Right atrium auricular region (tissue), 2 donors: ENCODE results near the gene ATG2A. TPM values are rescaled to one million over a fixed set of nuclear protein-coding genes. Genes with fewer than 3 reads are reported as not detected.
"Not testable (repeated sequence)": the region's sequence is repeated elsewhere in the genome, so short reads cannot be mapped to it uniquely, and the experiment has no call there.

ENCODE experiments used
- DNase-seq: peaks from one replicate; pipeline ENCODE4 v3.0.0-alpha.2; 2019; ENCODE audit warnings: low spot score
- H3K27ac ChIP-seq, 2 donors: fragments of 200-600 bp; sonication (generic); 1 replicate in 1 of 2; 2 replicates in 1 of 2; pipeline ENCODE4 v1.5.1; 2016 to 2019
- H3K27me3 ChIP-seq, 2 donors: fragments of 200-600 bp; sonication (generic); one replicate each; pipeline versions ENCODE4 v1.5.1 to v1.6.0; 2017 to 2019
- H3K36me3 ChIP-seq: fragments of 200-600 bp; sonication (generic); one replicate; pipeline ENCODE4 v1.5.1; 2016
- H3K4me1 ChIP-seq, 2 donors: fragments of 200-600 bp; sonication (generic); one replicate each; pipeline versions ENCODE4 v1.5.1 to v1.6.0; 2017 to 2019
- H3K4me3 ChIP-seq, 2 donors: fragments of 200-600 bp; sonication (generic); 1 replicate in 1 of 2; 2 replicates in 1 of 2; pipeline ENCODE4 v1.5.1; 2017 to 2019; ENCODE audit warnings: mild to moderate bottlenecking in 1 of 2, moderate library complexity in 1 of 2
- H3K9me3 ChIP-seq, 2 donors: fragments of 200-600 bp; sonication (generic); one replicate each; pipeline ENCODE4 v1.5.1; 2019
- microRNA counts, 2 donors: library from miRNA; unstranded; fragments of <30 nt; microRNA quantifications; one replicate each; lab custom pipeline; 2016 to 2017
- microRNA-seq, 2 donors: library from miRNA; unstranded; fragments of <30 nt; microRNA quantifications; one replicate each; pipeline ENCODE4, GENCODE V29; 2016 to 2017; ENCODE audit warnings: borderline number of aligned reads in 2 of 2, borderline replicate concordance in 1 of 2
- total RNA-seq, 2 donors: library from RNA; depleted of rRNA; stranded (reverse); fragments of >200 nt; gene quantifications; one replicate each; pipeline ENCODE4 v1.1.0, GENCODE V29; 2016
- TF ChIP-seq, protein P1 (sequence below), 2 donors: fragments of 200-600 bp; sonication (generic); IDR thresholded peaks; one replicate each; pipeline ENCODE4 v1.5.1; 2019; ENCODE audit warnings: antibody characterized with exemption in 2 of 2

The ATG2A gene
- total RNA-seq, 2 donors from 2014 or later, result 16.0 to 24.1 TPM

GRCh38 chr11:64846998-64847666 is 69.9 kb downstream of the ATG2A start:
- Histone ChIP-seq H3K9me3 (no peaks in the 10 kb centered on the region), H3K4me3 (no peak overlapping the region), H3K27me3 (no peaks in the 10 kb centered on the region), H3K4me1 (peaks cover 0 to 65% of the 10 kb centered on the region in 2 donors), H3K36me3 (no peaks in the 10 kb centered on the region), H3K27ac (no peak overlapping the region)
- DNase-seq, result peak; percentile 86
- TF ChIP-seq, protein P1, sequence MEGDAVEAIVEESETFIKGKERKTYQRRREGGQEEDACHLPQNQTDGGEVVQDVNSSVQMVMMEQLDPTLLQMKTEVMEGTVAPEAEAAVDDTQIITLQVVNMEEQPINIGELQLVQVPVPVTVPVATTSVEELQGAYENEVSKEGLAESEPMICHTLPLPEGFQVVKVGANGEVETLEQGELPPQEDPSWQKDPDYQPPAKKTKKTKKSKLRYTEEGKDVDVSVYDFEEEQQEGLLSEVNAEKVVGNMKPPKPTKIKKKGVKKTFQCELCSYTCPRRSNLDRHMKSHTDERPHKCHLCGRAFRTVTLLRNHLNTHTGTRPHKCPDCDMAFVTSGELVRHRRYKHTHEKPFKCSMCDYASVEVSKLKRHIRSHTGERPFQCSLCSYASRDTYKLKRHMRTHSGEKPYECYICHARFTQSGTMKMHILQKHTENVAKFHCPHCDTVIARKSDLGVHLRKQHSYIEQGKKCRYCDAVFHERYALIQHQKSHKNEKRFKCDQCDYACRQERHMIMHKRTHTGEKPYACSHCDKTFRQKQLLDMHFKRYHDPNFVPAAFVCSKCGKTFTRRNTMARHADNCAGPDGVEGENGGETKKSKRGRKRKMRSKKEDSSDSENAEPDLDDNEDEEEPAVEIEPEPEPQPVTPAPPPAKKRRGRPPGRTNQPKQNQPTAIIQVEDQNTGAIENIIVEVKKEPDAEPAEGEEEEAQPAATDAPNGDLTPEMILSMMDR (IDR thresholded peaks at IDR 0.05), result peak; percentile 97 to 98

- peaks cover 0 to 51% of the 10 kb centered on the region in 2 donors for H3K4me1 ChIP-seq
- H3K36me3 ChIP-seq, result not testable (repeated sequence)
These were observed 71.3 kb downstream of the ATG2A start for GRCh38 chr11:64845776-64846129.

GRCh38 chr11:64845129-64845775 is 71.8 kb downstream of the ATG2A start:
- Histone ChIP-seq H3K36me3 (no peaks in the 10 kb centered on the region), H3K9me3 (no peaks in the 10 kb centered on the region), H3K27ac (peak overlapping the region in 1 of 2 donors; percentile 60), H3K4me1 (peaks cover 0 to 46% of the 10 kb centered on the region in 2 donors), H3K4me3 (peak overlapping the region; percentile 47 to 58), H3K27me3 (no peaks in the 10 kb centered on the region)
- DNase-seq, result no peak
- TF ChIP-seq, protein P1 (IDR thresholded peaks at IDR 0.05), result no peak

More at GRCh38 chr11:64845776-64846129, 71.3 kb downstream of the ATG2A start:
- H3K4me3 ChIP-seq, H3K27me3 ChIP-seq, H3K9me3 ChIP-seq, H3K27ac ChIP-seq, DNase-seq: not testable (repeated sequence)

MicroRNA genes within 50 kb of the gene (microRNA counts, 767-probe panel; counts per million panel counts)
- 2,247 to 3,722 counts per million in 2 donors for microRNA hsa-miR-192-5p (lab: Ali Mortazavi, UCI)

Small RNA genes lying within 50 kb of the gene (microRNA-seq; reads per million reads assigned to microRNA genes)
- gene MIR6749 (0 reads per million in 2 donors), gene MIR6750 (0 reads per million in 2 donors)

Other genes starting within 250 kb of the ATG2A start
- 1 to 10 TPM in 1 of 2 donors, under 1 TPM in 1; 0.85 to 1.4 TPM for gene NRXN2, start 194.0 kb downstream of the ATG2A start, total RNA-seq
- gene RASGRP2, start 173.1 kb downstream of the ATG2A start, total RNA-seq, result 10 to 100 TPM; 28.1 to 30.4 TPM
- 10 to 100 TPM; 17.8 to 84.7 TPM for gene PYGM, start 157.2 kb downstream of the ATG2A start, total RNA-seq
- 100 to 1,000 TPM; 196 to 213 TPM for gene SF1, start 138.7 kb downstream of the ATG2A start, total RNA-seq
- 10 to 100 TPM; 19.4 to 20.4 TPM for gene MAP4K2, start 114.0 kb downstream of the ATG2A start, total RNA-seq
- gene MEN1, start 106.7 kb downstream of the ATG2A start, total RNA-seq, result 1 to 10 TPM; 7.2 to 9.8 TPM
- gene CDC42BPG, start 72.6 kb downstream of the ATG2A start, total RNA-seq, result 1 to 10 TPM in 1 of 2 donors, under 1 TPM in 1; 0.33 to 1.0 TPM
- gene EHD1, start 38.6 kb downstream of the ATG2A start, total RNA-seq, result 10 to 100 TPM; 29.5 to 34.1 TPM
- gene PPP2R5B, start 7.5 kb upstream of the ATG2A start, total RNA-seq, result 10 to 100 TPM; 21.5 to 23.0 TPM
- gene GPHA2, start 18.7 kb upstream of the ATG2A start, total RNA-seq, result not detected
- not detected for gene MAJIN, start 54.9 kb upstream of the ATG2A start, total RNA-seq
- gene BATF2, start 79.8 kb upstream of the ATG2A start, total RNA-seq, result 1 to 10 TPM; 1.1 to 1.6 TPM
- 100 to 1,000 TPM; 155 to 207 TPM for gene ARL2, start 97.0 kb upstream of the ATG2A start, total RNA-seq
- 10 to 100 TPM; 19.4 to 21.8 TPM for gene SNX15, start 110.2 kb upstream of the ATG2A start, total RNA-seq
- gene SAC3D1, start 124.0 kb upstream of the ATG2A start, total RNA-seq, result 1 to 10 TPM; 5.4 to 6.8 TPM
- gene NAALADL1, start 141.3 kb upstream of the ATG2A start, total RNA-seq, result 10 to 100 TPM in 1 of 2 donors, 1 to 10 TPM in 1; 6.0 to 18.9 TPM
- gene CDCA5, start 166.8 kb upstream of the ATG2A start, total RNA-seq, result under 1 TPM; 0.16 to 0.52 TPM
- gene ZFPL1, start 167.0 kb upstream of the ATG2A start, total RNA-seq, result 10 to 100 TPM; 26.7 to 38.4 TPM
- 100 to 1,000 TPM in 1 of 2 donors, 10 to 100 TPM in 1; 98.5 to 147 TPM for gene VPS51, start 179.0 kb upstream of the ATG2A start, total RNA-seq
- 100 to 1,000 TPM; 134 to 199 TPM for gene TM7SF2, start 194.7 kb upstream of the ATG2A start, total RNA-seq
- 10 to 100 TPM in 1 of 2 donors, 1 to 10 TPM in 1; 8.7 to 12.0 TPM for gene ZNHIT2, start 200.5 kb upstream of the ATG2A start, total RNA-seq
- gene FAU, start 204.9 kb upstream of the ATG2A start, total RNA-seq, result 100 to 1,000 TPM; 361 to 585 TPM
- gene MRPL49, start 205.1 kb upstream of the ATG2A start, total RNA-seq, result 10 to 100 TPM; 38.8 to 47.8 TPM
- gene SYVN1, start 217.3 kb upstream of the ATG2A start, total RNA-seq, result 10 to 100 TPM; 29.1 to 52.0 TPM